K562 (cell line): ENCODE results near the gene JPH3. TPM values are rescaled to one million over a fixed set of nuclear protein-coding genes. Genes with fewer than 3 reads are reported as not detected.

Experiments
- ATAC-seq: fragments of 200-7000 bp; cut with Tn5 transposase; 3 replicates; pipeline ENCODE4 v1.9.1; 2020; ENCODE audit warnings: moderate library complexity
- BruUV-seq: library from RNA; stranded (reverse); fragments of 400-500 nt; replicated peaks from 2 replicates; lab custom pipeline; 2021; lab: Mats Ljungman, UMichigan
- CTCF ChIA-PET: fragments of 300-600 bp; formaldehyde crosslinking; extraction: SDS; loops from one replicate; lab custom pipeline; 2021; ENCODE audit warnings: low intra/inter-chr PET ratio; lab: Yijun Ruan, JAX
- POLR2A ChIA-PET: fragments of 300-600, 350-650 bp; sonication (Branson Sonifier 250); formaldehyde crosslinking; extraction: SDS; loops from one replicate; lab custom pipeline; 2021; ENCODE audit warnings: antibody characterized with exemption, inconsistent platforms; lab: Yijun Ruan, JAX
- DNase-seq, 4 experiments: peaks; one replicate each; pipeline versions ENCODE4 v3.0.0 to v3.0.0-alpha.2; 2011 to 2018; ENCODE audit warnings: low spot score in 3 of 4, mixed read lengths in 3 of 4; ENCODE audit errors: extremely low read depth in 1 of 4
- FAIRE-seq: peaks from 2 replicates; lab custom pipeline; 2011; peaks lifted over from hg19 to GRCh38; lab: Jason Lieb, UNC
- H2AFZ ChIP-seq: 2 replicates; pipeline ENCODE4 v1.6.0; 2011; ENCODE audit warnings: low read depth, low read length, control low read depth, inconsistent platforms
- H3K27ac ChIP-seq: fragments of 200-600 bp; 3 replicates; pipeline ENCODE4 v1.8.0; 2011; ENCODE audit warnings: low read depth, mild to moderate bottlenecking, control low read depth, inconsistent platforms, low read length, moderate library complexity, mixed read lengths; ENCODE audit errors: extremely low read depth
- H3K27me3 ChIP-seq, 2 experiments: fragments of 300-600 bp in 1 of 2; 2 replicates in 1 of 2; 3 replicates in 1 of 2; pipeline versions ENCODE4 v1.6.0 to v1.8.0; 2011; ENCODE audit warnings: inconsistent platforms in 2 of 2, low read length in 2 of 2, mild to moderate bottlenecking in 1 of 2, mixed read lengths in 1 of 2, moderate library complexity in 1 of 2; ENCODE audit not compliant: control insufficient read depth in 2 of 2, insufficient read depth in 2 of 2
- H3K36me3 ChIP-seq: fragments of 300-600 bp; 3 replicates; pipeline ENCODE4 v1.8.0; 2011; ENCODE audit warnings: mild to moderate bottlenecking, low read length, inconsistent platforms; ENCODE audit not compliant: control insufficient read depth, insufficient read depth
- H3K4me1 ChIP-seq, 2 experiments: fragments of 200-600 bp in 1 of 2; replicated peaks in 1 of 2; 2 replicates in 1 of 2; 3 replicates in 1 of 2; pipeline versions ENCODE4 v1.5.1 to v1.8.0; 2011; ENCODE audit warnings: inconsistent platforms in 2 of 2, low read length in 2 of 2, mild to moderate bottlenecking in 1 of 2, mixed read lengths in 1 of 2, moderate library complexity in 1 of 2; ENCODE audit not compliant: control insufficient read depth in 2 of 2, insufficient read depth in 2 of 2
- H3K4me2 ChIP-seq: 2 replicates; pipeline ENCODE4 v1.6.1; 2011; ENCODE audit warnings: low read length, control low read depth, inconsistent platforms, mixed read lengths; ENCODE audit not compliant: insufficient read depth
- H3K4me3 ChIP-seq: fragments of 200-600 bp; sonication (generic), shearing (Covaris generic); 2 replicates; pipeline ENCODE4 v1.5.1; 2016; ENCODE audit warnings: control low read depth, inconsistent platforms
- H3K79me2 ChIP-seq: fragments of 200-600 bp; 3 replicates; pipeline ENCODE4 v1.8.0; 2011; ENCODE audit warnings: low read length, inconsistent platforms; ENCODE audit not compliant: control insufficient read depth, insufficient read depth
- H3K9ac ChIP-seq, 2 experiments: 2 replicates each; pipeline versions ENCODE4 v1.6.0 to v1.6.1; 2011; ENCODE audit warnings: low read depth in 2 of 2, low read length in 2 of 2, control low read depth in 1 of 2, inconsistent platforms in 1 of 2, mild to moderate bottlenecking in 1 of 2, mixed read lengths in 1 of 2; ENCODE audit not compliant: insufficient read depth in 1 of 2
- H3K9me1 ChIP-seq: one replicate; pipeline ENCODE4 v1.6.0; 2011; ENCODE audit warnings: inconsistent platforms, mild to moderate bottlenecking, low read length, moderate library complexity; ENCODE audit not compliant: control insufficient read depth, insufficient read depth
- H3K9me3 ChIP-seq: replicated peaks from 2 replicates; pipeline ENCODE4 v1.5.1; 2011; ENCODE audit warnings: low read depth, low read length, inconsistent platforms; ENCODE audit not compliant: control insufficient read depth, insufficient read depth
- H4K20me1 ChIP-seq: replicated peaks from 2 replicates; pipeline ENCODE4 v1.6.1; 2011; ENCODE audit warnings: low read length, inconsistent platforms, mixed read lengths; ENCODE audit not compliant: control insufficient read depth, insufficient read depth
- CHD2 ChIP-seq: IDR thresholded peaks from 2 replicates; pipeline ENCODE4 v1.6.1; 2011; ENCODE audit warnings: low read depth, low read length
- CREB3 ChIP-seq: fragments of 450-650 bp; conservative IDR thresholded peaks from 2 replicates; pipeline ENCODE4 v1.6.1; 2016; ENCODE audit warnings: missing genetic modification characterization, low read depth, mild to moderate bottlenecking, missing compliant biosample characterization, moderate library complexity
- PRPF4 ChIP-seq: fragments of 200-400 bp; formaldehyde crosslinking; IDR thresholded peaks from one replicate; pipeline ENCODE4 v1.6.1; 2017; ENCODE audit warnings: low read length, low read depth, mild to moderate bottlenecking; ENCODE audit not compliant: insufficient read depth, poor library complexity, severe bottlenecking
- SIN3B ChIP-seq: fragments of 450-650 bp; IDR thresholded peaks from 2 replicates; pipeline ENCODE4 v1.6.1; 2017; ENCODE audit warnings: low read depth, mild to moderate bottlenecking, moderate library complexity
- ZNF121 ChIP-seq: sonication (generic); formaldehyde crosslinking; conservative IDR thresholded peaks from 2 replicates; pipeline ENCODE4 v1.8.0; 2022; ENCODE audit warnings: missing genetic modification reagents
- ZNF407 ChIP-seq: fragments of 450-650 bp; IDR thresholded peaks from 2 replicates; pipeline ENCODE4 v1.6.1; 2016; ENCODE audit warnings: low read depth
- WGBS: fragments of 100-300 bp; shearing (Covaris generic); methylation state at CpG from one replicate; pipeline ENCODE4 v1.1.6; 2016; ENCODE audit warnings: low coverage, mixed read lengths; ENCODE audit not compliant: insufficient coverage; ENCODE audit errors: missing lambda C conversion rate; 5-methylcytosine and 5-hydroxymethylcytosine counted together
- in situ Hi-C: fragments of 300-500 bp; cut with MboI; formaldehyde crosslinking; loops from 4 replicates; pipeline ENCODE4 v1.15.0; 2018; ENCODE audit warnings: inconsistent platforms, mixed read lengths
- intact Hi-C: fragments of 100-400 bp; cut with micrococcal nuclease; formaldehyde crosslinking; loops from 2 replicates; pipeline ENCODE4 v1.14.2; 2022
- polyA plus RNA-seq, 8 experiments: library from polyadenylated mRNA; depleted of rRNA in 4 of 8; stranded (reverse) in 5 of 8; unstranded in 3 of 8; fragments of >200 nt; fragmentation: Nextera tagmentation in 2 of 8; fragmentation: Illumina TruSeq in 1 of 8; extraction: Ambion mirVana in 2 of 8; extraction: Trizol in 1 of 8; gene quantifications; 2 replicates each; pipeline versions ENCODE4 v1.2.1 to v1.2.3, GENCODE V29; 2011 to 2014; ENCODE audit warnings: inconsistent platforms in 1 of 8, missing spikeins in 1 of 8
- total RNA-seq, 7 experiments: library from RNA; depleted of rRNA in 6 of 7; stranded (reverse); fragments of >200 nt in 6 of 7; fragmentation: Illumina TruSeq in 2 of 7; extraction: Trizol in 2 of 7; gene quantifications; 2 replicates each; pipeline versions ENCODE4 v1.2.1 to v1.2.3, GENCODE V29; 2011 to 2021; ENCODE audit warnings: low replicate concordance in 1 of 7

Gene JPH3
- total and polyA plus RNA-seq, 9 of the 15 experiments (the other 6 are each of a cell fraction or from before 2014, with no cell fraction given): 0.01 TPM; not detected in 8

- TF ChIP-seq ZNF121 (CRISPR knock-in tag): no peak
- no peak for TF ChIP-seq PRPF4
Observed at GRCh38 chr16:87570938-87571867, 31.1 kb upstream of the JPH3 start (continued).

GRCh38 chr16:87571868-87572244 lies 30.5 kb upstream of the JPH3 start:
- FAIRE-seq (no peak), DNase-seq (no peak), ATAC-seq (no peak)
- no peak overlapping the region for H3K4me2 ChIP-seq
- H3K9ac ChIP-seq: no peak overlapping the region
- intact Hi-C loops (loop anchor here (1.0 to 5.0 kb wide), 2 partner anchors 22 to 110 kb away; no protein-coding TSS in a partner anchor), in situ Hi-C loops (no loop called here)
- H3K9me3 ChIP-seq: no peaks in the 10 kb centered on the region
- no peak overlapping the region for H2AFZ ChIP-seq
- ChIA-PET POLR2A (interaction anchor here (0.7 to 1.2 kb wide), 3 partner anchors 9 to 70 kb away, joined by 3 read pairs; no protein-coding TSS in a partner anchor), CTCF (no interaction called here)
- H3K9me1 ChIP-seq: no peaks in the 10 kb centered on the region
- BruUV-seq: no TSS peak
- no peaks in the 10 kb centered on the region; the same call in 1 of the 2 replicates for H4K20me1 ChIP-seq
- peaks cover 25 to 79% of the 10 kb centered on the region in 2 experiments for H3K27me3 ChIP-seq
- H3K79me2 ChIP-seq: no peaks in the 10 kb centered on the region
- H3K4me3 ChIP-seq: no peak overlapping the region
- WGBS: 16% methylated on average over 11 of the region's 11 CpGs
- no peak overlapping the region for H3K27ac ChIP-seq
- H3K4me1 ChIP-seq: peaks cover 0 to 7% of the 10 kb centered on the region in 2 experiments; a peak in 4 of 5 replicates
- no peaks in the 10 kb centered on the region for H3K36me3 ChIP-seq
- TF ChIP-seq CHD2 (no peak), CREB3 (tag) (no peak), ZNF407 (no peak), SIN3B (no peak)
